ENCODE data around the gene ZBED4. TPM values are rescaled to one million over a fixed set of nuclear protein-coding genes. Genes with fewer than 3 reads are reported as not detected.
"Not testable (repeated sequence)": the region's sequence is repeated elsewhere in the genome, so short reads cannot be mapped to it uniquely, and the experiment has no call there.

Gene ZBED4
- total RNA-seq, 4 donors from 2014 or later: 11.9 to 19.4 (median 18.2) TPM

DNA sequence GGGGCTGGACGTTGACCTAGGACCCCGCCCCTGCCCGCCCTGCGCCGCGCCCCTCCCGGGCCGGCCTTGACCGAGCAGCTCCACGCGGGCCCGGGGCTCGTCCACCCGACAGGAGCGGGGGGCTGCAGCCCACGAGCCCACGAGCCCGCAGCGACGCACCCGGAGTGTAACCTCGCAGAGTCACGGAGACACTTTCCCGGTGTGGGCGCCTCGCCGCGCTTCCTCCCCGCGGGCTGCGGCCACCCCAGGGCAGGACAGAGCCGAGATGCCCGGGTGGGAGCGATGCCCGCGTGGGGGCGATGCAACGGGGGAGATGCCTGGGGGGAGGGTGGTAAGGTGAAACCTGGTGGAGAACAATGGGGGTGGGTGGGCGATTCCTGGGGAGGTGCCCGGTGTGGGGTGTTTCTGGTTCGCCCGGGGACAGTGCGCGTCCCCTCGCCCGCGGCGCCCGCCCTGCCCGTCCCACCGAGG lies 4.9 kb upstream of the ZBED4 start:
- no peak for DNase-seq (ENCODE audit: low spot score in 2 of 2)
- Histone ChIP-seq H3K36me3 (no peaks in the 10 kb centered on the region), H3K27ac (no peak overlapping the region), H3K27me3 (peaks cover 31% of the 10 kb centered on the region), H3K9me3 (no peaks in the 10 kb centered on the region), H3K4me3 (peak overlapping the region; percentile 49), H3K4me1 (peaks cover 26% of the 10 kb centered on the region)
- TF ChIP-seq POLR2AphosphoS5 (IDR thresholded peaks at IDR 0.05): no peak
- no peak for TF ChIP-seq EP300 (IDR thresholded peaks at IDR 0.05)
- TF ChIP-seq CTCF (IDR thresholded peaks at IDR 0.05): no peak
- no peak for TF ChIP-seq POLR2A (IDR thresholded peaks at IDR 0.05)
- 2% methylated on average over 9 of the region's 51 CpGs for WGBS

DNA sequence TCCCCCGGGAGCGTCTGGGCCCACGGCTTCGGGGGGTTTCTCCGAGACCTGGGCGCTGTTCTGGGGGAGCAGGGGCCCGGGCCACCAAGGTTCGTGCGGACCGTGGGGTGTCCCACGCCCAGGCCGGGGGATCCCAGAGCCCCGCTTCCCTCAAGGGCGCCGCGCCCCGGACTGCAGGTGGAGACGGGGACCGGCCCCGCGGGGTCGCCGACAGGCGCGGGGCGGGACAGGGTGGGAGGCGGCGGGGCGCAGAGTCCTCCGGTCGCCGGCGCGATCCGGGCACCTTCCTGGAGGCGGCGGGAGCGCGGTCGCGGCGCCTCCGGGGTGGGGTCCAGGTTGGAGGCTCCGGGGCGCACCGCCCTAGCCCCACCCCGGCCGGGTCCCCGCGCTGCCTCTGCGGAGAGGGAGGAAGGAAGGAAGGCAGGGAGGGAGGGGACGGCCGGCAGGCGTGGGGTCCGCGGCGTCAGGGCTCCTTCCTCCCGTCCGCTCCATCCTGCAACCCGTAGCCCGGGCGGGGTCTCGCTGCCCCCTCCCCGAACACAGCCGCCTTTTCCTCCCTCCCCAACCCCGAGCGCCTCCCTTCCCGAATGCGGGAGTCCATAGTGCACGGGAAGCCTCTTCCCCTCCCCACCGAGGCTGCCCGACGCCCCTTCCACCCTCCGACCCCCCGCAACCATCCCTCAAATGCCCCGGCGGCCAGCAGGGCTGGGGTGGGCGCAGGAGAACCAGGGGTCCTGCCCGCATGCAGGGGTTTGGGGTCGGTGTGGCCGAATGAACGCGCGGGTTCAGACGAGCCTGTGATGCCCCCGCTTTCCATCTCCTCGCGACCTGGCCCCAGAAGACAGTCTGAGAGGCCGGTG lies 4.3 kb upstream of the ZBED4 start:
- Histone ChIP-seq H3K4me1 (peaks cover 28% of the 10 kb centered on the region), H3K9me3 (no peaks in the 10 kb centered on the region), H3K36me3 (no peaks in the 10 kb centered on the region), H3K27me3 (peaks cover 31% of the 10 kb centered on the region), H3K4me3 (peak overlapping the region; percentile 49), H3K27ac (no peak overlapping the region)
- TF ChIP-seq POLR2A (IDR thresholded peaks at IDR 0.05) (no peak), POLR2AphosphoS5 (IDR thresholded peaks at IDR 0.05) (no peak), EP300 (IDR thresholded peaks at IDR 0.05) (no peak), CTCF (IDR thresholded peaks at IDR 0.05) (no peak)
- DNase-seq (ENCODE audit: low spot score in 2 of 2): no peak
- 4% methylated on average over 22 of the region's 89 CpGs for WGBS

DNA sequence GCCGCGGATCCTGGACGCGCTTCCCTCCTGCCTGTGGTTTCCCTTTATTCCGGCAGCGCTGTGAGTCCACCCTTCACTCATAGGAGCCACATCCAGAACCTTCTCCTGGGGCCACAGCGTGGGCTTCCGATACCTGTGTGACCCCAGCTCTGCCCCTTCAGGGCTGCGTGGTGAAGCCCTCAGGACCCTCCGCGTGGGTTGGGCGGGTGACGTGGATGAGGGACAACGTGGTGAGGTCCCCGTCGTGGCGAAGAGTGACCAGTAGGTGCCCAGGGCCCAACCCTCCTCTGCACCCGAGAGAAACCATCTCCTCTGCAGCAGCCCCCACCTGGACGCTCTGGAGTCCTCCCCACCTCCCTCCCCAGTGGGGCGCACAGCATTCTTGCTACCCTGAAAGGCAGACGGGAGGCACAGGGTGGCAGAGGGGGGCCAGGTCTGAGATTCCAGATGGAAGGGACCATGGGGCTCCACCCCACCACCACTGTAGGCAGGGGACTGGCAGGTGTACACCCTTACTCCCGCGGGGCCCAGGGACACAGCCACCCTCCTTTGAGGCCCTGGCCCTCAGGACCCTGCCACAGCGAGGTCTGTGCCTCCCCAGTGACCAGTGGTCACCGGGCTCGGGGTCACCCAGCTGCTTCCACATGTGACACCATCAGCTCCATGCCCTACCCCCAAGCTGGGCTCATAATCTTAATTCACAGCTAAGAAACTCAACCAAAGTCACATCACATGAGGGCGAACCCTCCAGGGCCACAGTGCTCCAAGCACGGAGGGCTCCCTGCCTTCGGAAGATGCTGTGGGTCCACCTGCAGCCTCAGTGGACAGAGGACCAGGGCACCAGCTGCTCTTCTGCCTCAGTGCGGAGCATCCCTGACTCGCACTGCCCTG lies 3.4 kb upstream of the ZBED4 start:
- no peak for DNase-seq (ENCODE audit: low spot score in 2 of 2)
- no peaks in the 10 kb centered on the region for H3K9me3 ChIP-seq
- H3K4me3 ChIP-seq: peak overlapping the region; percentile 49
- WGBS: 44% methylated on average over 14 of the region's 31 CpGs
- H3K4me1 ChIP-seq: peaks cover 37% of the 10 kb centered on the region
- peaks cover 31% of the 10 kb centered on the region for H3K27me3 ChIP-seq
- TF ChIP-seq CTCF (IDR thresholded peaks at IDR 0.05): no peak
- no peak for TF ChIP-seq POLR2AphosphoS5 (IDR thresholded peaks at IDR 0.05)
- TF ChIP-seq POLR2A (IDR thresholded peaks at IDR 0.05): no peak
- no peak for TF ChIP-seq EP300 (IDR thresholded peaks at IDR 0.05)
- no peak overlapping the region for H3K27ac ChIP-seq
- H3K36me3 ChIP-seq: no peaks in the 10 kb centered on the region

- H3K36me3 ChIP-seq: no peaks in the 10 kb centered on the region
- WGBS: 83% methylated on average over 7 of the region's 10 CpGs
- peaks cover 31% of the 10 kb centered on the region for H3K27me3 ChIP-seq
- H3K9me3 ChIP-seq: no peaks in the 10 kb centered on the region
- no peak overlapping the region for H3K4me3 ChIP-seq
- peaks cover 44% of the 10 kb centered on the region for H3K4me1 ChIP-seq
- TF ChIP-seq POLR2A (IDR thresholded peaks at IDR 0.05) (no peak), EP300 (IDR thresholded peaks at IDR 0.05) (no peak), CTCF (IDR thresholded peaks at IDR 0.05) (no peak), POLR2AphosphoS5 (IDR thresholded peaks at IDR 0.05) (no peak)
- no peak overlapping the region for H3K27ac ChIP-seq
- no peak for DNase-seq (ENCODE audit: low spot score in 2 of 2)
Observed at GRCh38 chr22:49850959-49851802, 2.5 kb upstream of the ZBED4 start.

GRCh38 chr22:49852568-49852897 lies 1.1 kb upstream of the ZBED4 start:
- WGBS: 64% methylated on average over 13 of the region's 13 CpGs
- H3K4me1 ChIP-seq: peaks cover 48% of the 10 kb centered on the region
- H3K27me3 ChIP-seq: peaks cover 30% of the 10 kb centered on the region
- H3K4me3 ChIP-seq: peak overlapping the region; percentile 77
- DNase-seq (ENCODE audit: low spot score in 2 of 2); H3K9me3 ChIP-seq; H3K36me3 ChIP-seq: not testable (repeated sequence)
- peak overlapping the region; percentile 95 for H3K27ac ChIP-seq
